Esophagus squamous epithelium (tissue), 4 donors: ENCODE results near the gene TPGS1.

Experiments
- CTCF ChIP-seq, 6 experiments: fragments of 450-650 bp in 4 of 6; fragments of 200-600 bp in 2 of 6; sonication (generic) in 2 of 6; IDR thresholded peaks; one replicate each; pipeline ENCODE4 v1.5.1; 2016 to 2019; ENCODE audit warnings: antibody characterized with exemption in 6 of 6, mild to moderate bottlenecking in 4 of 6, moderate library complexity in 4 of 6
- POLR2A ChIP-seq, 4 donors: fragments of 450-650 bp; IDR thresholded peaks; one replicate each; pipeline ENCODE4 v1.6.1; 2017; ENCODE audit warnings: antibody characterized with exemption in 4 of 4, mild to moderate bottlenecking in 4 of 4, moderate library complexity in 3 of 4

- TF ChIP-seq CTCF (IDR thresholded peaks at IDR 0.05) = no peak
- TF ChIP-seq POLR2A (IDR thresholded peaks at IDR 0.05) = no peak
These were observed 29.0 kb downstream of the TPGS1 start for GRCh38 chr19:536031-536880.
